Measurements from ENCODE around the gene NPM3. TPM values are rescaled to one million over a fixed set of nuclear protein-coding genes. Genes with fewer than 3 reads are reported as not detected.

The NPM3 gene
- total RNA-seq, 2 experiments from 2014 or later = 241 to 260 TPM

DNA sequence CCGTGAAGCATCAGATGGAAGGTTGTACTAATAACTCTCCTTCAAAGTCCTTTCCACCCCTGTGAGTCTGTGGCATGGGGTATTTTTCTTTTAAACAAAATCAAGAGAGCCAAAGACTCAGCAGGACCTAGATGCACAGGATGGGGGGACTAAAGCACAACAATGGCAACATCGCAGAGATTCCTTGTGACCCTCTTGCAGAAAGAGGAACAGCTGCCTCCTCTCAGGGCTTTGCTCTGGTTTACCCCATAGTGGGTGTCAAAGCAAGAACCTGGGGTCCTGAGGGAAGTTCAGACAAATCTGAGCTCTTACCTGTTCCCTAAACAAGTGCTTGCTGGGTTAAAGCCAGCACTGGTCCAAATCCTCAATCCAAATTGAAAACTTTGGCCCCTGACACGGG lies 46.6 kb downstream of the NPM3 start:
- ChIA-PET POLR2A (no interaction called here), CTCF (interaction anchor here (1.3 kb wide), 1 partner anchor 45 kb away, joined by 3 read pairs; no protein-coding TSS in a partner anchor)

DNA sequence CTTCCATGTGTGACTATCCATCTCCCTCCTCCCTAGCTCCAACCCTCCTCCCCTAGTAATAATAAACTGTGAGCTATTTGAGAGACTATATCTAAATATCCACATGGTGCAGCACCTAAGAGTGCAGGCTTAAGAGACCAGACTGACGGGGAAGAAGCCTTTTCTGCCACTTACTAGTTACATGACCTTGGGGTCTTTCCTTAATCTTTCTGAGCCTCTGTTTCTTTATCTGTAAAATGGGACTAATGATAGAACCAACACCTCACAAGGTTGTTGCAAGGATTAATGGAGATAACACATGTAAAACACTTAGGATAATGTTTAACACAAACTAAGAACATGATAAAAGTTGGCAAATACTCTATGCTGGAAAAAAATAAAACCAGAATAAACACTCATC lies 51.1 kb downstream of the NPM3 start:
- POLR2A ChIA-PET = no interaction called here
- CTCF ChIA-PET = interaction anchor here (0.6 to 0.8 kb wide), 2 partner anchors 50 to 80 kb away, joined by 3 read pairs; no protein-coding TSS in a partner anchor

Other genes starting within 250 kb of the NPM3 start
- 10 to 100 TPM; 33.5 to 34.5 TPM for gene POLL, start 195.2 kb downstream of the NPM3 start, total RNA-seq
- 10 to 100 TPM; 23.5 to 23.9 TPM for gene DPCD, start 195.1 kb downstream of the NPM3 start, total RNA-seq
- gene FBXW4, start 88.3 kb downstream of the NPM3 start, total RNA-seq = 10 to 100 TPM; 35.3 to 36.3 TPM
- gene FGF8, start 7.3 kb downstream of the NPM3 start, total RNA-seq = not detected
- gene OGA, start 35.0 kb upstream of the NPM3 start, total RNA-seq = 10 to 100 TPM; 81.5 to 83.7 TPM
- gene KCNIP2, start 60.4 kb upstream of the NPM3 start, total RNA-seq = 1 to 10 TPM; 1.0 to 1.1 TPM

Data from activated CD8-positive, alpha-beta memory T cell treated with anti-CD3 and anti-CD28 coated beads for 36 hours (primary cell).